HuH-7 (cell line): ENCODE data around the gene CMTR1.
A peak's percentile ranks its signal among the peaks of the same experiment; 100 is the strongest.

Source experiments
- DNase-seq: peaks from one replicate; pipeline ENCODE4 v3.0.0; 2011; ENCODE audit warnings: low spot score

Gene CMTR1

DNA sequence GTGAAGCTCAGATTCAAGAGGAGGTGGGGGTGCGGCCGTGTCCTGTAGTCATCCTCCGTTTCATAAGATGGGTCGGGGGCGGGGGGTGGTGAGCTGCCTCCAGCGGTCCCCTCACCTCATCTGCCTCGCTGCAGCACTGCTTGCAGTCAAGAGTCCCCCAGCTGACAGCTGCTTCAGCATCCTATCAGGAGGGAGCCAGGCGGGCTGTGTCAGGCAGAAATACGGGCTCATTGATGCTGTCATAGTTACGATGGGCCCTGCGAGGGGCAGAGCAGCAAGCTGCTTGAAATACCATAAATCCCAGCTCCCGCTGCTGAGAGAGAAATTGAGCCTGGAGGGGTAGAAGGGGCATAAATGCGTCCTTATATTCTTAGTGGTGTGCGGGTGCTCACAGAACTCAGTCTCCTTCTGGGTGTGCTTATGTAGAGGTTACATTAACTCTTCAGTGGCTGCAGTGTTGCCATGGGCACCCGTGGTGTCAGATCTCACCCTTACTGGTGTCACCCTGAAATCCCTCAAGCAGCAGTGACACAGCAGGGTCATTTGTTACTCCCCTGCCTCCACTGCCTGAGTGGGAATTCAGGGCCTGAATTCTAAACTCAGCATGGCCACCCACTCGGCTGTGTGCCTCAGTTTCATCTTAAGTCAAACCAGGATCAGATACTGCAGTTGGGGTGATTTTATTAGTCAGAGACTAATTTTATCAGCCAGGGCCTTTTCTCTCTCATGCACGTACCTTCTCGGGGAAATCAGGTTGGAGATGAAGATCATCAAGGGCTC is 44.8 kb downstream of the CMTR1 start:
- DNase-seq, result no peak

DNA sequence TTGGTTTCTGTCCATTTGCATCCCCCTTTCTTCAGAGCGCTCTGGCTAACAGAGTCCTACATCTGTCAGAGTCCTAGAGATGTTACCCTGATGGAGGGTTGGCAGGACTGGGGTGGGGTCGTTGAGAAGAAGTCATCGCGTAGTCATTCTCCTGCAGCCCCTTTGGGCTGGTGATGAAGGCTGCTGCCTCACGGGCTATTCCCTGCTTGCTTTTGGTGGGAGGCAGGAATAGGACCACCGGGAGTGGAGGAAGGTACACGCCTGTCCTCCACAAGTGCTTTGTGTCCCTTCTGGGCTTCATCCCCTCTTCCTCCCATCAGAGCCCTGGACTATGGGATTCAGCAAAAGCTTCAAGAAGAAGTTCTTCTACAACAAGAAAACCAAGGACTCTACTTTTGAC is 45.8 kb downstream of the CMTR1 start:
- DNase-seq, result no peak

DNA sequence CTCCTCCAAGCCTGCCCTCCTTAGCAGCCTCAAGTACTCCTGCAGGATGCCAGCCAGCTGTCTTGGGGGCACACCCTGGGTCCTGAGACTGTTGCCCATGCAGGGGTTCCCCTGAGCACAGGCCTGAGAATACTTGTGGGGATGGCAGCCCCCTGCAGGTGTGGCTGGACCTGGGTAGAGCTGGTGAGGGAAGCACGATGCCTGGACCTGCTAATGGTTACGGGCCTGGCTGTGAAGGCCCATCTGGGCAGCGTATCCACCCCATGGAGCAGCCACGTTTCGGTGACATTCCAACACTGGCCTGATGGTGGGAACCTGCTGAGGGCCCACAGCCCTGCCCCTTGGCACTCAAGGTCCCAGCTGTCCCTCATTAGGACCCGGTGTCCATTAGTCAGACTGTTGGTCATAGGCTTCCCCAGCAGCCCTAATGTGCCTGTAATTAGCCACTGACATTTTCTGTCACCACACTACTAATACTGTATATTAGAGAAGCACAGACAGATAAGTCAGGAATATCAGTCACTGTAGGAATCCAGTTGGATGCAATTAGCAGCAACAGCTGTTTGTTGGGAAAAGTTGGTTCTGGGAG is 46.3 kb downstream of the CMTR1 start:
- DNase-seq, result no peak

DNA sequence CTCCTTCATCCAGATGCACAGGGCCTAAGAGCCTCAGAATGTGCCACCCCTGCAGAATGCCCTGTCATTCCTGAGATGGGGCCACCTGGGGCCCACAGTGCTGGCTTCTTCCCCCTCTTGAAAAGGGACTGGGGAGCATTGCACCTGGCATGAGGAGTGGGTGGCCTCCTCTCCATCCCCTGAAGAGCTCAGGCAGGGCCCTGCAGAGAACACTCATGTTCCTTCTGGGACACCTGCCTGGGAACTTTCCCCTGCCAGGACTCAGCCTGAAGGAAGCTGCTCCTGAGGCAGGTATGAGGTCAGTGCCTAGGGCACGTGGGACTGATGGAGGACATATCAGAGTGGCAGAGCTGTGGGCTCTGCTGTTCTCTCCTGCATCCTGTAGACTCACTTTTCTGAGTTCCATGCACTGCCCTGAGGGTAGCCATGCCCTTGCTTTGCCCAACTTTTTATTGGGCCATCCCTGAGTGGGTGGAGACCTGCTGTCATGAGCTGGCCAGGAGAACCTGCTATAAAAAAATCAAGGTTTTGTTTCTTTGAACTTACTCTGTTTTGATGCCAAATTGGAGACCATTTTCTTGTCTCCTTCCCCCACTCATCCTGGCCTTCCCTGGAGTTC is 47.2 kb downstream of the CMTR1 start:
- DNase-seq, result no peak

DNA sequence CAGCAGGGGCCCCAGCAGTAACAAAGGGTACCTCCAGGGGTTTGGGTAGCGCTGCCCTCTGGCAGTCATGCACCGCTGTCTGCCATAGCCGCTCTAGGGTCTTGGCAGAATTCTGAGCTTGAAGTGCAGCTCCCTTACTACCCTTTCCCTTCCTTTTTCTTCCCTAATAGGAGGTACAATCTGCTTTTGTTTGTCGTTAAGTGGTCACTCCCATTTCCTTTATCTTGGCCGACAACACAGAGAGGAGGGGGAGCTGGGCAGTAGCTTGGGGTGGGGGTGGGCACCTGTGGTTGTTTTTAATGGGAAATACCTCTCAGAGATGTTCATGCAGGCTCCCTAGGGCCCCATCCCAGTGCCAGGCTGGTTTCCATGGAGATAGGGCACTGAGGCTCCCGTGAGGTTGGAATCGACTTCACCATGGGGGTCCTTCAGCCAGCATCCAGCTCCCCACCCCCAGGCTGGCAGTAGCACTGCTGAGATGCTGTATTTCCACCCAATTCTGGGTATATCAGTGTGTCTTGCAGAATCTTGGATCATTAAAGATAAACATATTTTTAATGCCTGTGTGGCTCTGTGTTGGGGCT is 48.0 kb downstream of the CMTR1 start:
- DNase-seq, result no peak

DNA sequence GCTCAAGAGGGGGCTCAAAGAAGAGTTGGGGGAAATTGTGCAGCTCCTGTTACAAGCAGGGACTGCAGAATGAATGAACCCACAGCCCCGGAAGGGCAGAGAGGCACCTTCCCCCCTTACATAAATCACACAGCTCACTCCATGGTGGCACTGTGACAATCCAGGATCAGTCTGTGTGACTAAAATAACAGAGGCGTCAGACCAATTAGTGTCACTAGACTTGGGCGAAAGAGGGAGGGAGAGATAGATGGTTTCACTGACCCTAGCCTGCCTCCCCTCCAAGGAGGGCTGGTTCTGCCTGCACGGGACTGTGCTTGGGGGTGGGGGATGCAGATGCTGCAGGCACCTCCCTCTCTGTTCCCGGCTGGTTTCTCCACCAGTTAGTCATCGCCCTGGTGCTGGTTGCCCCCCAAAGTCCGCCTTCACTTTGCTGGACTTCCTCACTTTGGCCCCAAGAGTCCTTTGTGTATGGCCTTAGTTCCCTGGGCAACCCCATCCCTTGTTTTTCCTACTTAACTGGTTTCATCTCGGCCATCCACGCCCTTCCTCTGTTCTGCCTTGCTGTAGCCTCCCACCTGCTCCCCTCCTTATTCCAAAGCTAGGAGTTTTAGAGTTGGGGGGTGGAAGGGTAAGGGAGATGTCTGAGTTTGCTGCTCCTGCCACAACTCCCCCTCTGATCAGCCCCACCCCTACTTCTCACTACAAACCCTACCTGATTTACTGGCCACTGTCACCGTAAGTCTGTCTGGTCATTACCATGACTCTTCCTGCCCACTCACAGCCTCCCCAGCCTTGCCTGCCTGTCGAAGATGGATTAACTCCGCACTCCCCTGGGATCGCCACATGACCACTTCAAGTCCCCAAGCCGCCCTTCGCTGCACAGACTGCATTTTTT is 48.9 kb downstream of the CMTR1 start:
- no peak for DNase-seq

DNA sequence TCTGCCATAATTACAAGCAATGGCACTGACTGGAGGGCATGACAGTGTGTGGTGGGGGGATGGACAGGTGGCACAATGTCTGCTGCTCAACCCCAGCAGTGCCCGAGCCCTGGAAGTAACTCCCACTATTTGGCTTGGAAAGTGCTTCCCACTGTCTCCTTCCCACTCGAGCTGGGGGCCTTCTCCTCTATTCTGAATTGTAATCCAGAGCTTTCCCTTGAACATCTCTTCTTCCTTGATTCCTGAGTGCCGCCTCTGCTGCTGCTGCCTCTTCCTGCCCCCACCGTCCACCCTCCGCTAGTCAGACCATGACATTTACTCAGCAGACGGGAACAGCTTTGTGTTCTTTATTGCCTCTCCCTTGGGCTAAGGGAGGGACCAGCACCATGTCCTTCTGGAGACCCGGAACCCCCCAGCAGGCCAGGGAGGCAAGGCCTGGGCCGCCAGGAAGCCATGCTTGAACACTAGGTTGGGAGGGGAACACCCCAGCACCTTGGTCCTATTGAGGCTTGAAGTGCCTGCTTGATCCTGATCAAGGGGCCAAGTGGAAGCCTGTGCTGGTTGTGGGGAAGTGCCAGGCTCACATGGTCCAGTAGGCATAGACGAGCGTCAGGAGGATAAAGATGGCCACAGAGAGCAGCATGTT is 49.7 kb downstream of the CMTR1 start:
- no peak for DNase-seq

DNA sequence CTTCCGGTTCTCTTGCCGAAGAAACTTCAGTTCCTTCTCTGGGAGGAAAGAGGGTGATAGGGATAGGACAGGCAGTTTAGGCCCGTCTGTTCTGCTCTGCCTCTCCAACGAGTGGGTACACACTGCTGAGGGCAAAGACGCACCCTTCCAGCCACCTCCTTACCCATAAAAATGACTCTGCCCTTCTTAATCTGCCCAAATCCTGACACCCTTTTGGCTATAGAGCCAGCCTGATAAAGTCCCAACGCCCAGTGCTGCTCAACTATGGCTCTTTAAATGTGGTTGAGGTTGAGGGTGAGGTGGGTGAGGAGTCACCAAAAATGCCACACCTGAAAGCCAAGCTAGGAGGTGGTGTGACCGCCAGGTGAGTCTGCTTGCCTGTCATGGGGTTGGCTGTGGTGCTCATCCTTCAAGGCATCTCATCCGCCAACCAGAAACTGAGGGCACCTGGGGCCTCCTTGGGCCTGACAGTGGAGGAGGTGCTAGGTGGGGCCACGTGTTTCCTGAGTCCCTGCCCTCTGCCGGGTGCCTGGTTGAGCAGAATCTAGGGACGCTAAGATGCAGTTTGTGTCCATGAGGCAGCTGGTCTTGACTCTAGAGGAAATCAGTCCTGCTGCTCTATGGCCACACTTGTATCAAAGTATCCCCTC is 50.4 kb downstream of the CMTR1 start:
- DNase-seq, result no peak

DNA sequence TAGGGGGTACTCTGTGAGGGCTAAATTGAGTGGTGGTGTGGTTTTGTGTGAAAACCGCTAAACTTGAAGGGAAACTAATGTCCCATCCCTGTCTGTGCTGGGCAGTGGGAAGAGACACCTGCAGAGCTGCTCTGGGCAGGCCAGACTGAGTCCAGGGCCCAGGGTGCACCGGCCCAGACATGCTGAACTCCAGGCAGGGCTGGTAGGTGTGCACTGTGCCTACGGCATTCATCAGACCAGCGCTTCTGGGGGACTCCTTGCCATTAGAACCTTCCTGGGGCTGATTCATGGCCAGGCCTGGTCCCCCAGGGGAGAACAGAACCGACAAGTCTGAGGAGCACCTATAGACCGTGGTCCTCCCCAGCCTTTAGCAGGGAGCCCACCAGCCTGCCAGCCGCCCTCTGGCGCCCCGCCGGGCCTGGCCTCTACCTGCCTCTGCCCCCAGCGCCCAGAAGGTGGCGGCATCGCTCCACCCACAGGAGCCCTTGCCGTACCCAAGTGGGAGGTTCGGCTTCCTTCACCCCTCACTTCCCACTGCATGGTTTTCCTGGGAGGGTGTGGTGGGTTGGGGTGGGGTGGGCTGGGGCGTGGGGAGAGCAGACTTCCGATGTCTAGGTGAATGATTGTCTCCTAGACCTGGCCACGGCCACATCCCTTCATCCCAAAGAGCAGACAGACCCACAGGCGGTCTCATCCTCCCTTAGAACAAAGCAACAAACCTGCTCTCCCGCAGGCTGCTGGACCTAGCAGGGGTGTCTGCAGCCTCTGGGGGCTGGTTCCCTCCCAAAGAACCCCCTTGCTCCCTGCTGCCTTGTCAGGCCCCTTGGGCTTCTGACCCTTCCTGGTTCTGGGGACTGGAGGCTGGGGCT is 51.1 kb downstream of the CMTR1 start:
- DNase-seq, result peak; percentile 72

DNA sequence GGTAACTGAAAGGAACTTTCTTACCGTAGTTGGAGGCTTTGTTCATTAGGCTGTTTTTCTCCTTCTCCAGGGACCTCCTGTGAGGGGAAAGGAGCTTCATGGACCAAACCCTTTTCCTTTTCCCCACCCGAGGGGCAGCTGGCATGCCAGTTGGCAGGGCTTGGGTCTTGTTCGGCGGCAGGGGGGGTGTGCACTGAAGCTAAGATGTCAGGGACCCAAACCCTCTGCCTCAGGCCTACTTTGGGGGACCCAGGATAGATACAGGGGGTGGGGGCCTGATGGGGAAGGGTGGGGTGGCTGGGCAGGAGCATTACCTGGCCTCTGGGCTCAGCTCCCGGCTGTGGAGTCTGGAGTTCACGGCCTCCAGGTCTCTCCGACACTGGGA is 51.8 kb downstream of the CMTR1 start:
- no peak for DNase-seq

DNA sequence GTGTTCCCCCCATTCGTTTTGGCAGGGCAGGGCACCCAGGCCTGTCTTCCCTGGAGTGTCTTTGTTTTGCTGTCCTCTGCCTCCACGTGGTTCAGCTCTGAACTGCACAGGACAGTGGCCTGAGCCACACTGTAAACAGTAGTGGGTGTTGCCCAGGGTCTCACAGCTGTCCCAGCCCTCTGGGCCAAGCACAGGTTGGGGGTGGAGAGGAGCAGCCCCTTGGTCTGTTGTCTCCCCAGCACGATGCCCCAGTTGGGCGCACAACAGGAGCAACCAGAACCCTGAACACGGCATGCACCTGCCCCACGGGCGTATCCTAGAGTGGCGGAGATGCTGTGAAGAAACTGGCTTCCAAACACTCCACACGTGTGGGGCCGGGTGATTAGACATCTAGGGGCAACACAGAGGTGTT is 52.3 kb downstream of the CMTR1 start:
- DNase-seq, result peak; percentile 27

DNA sequence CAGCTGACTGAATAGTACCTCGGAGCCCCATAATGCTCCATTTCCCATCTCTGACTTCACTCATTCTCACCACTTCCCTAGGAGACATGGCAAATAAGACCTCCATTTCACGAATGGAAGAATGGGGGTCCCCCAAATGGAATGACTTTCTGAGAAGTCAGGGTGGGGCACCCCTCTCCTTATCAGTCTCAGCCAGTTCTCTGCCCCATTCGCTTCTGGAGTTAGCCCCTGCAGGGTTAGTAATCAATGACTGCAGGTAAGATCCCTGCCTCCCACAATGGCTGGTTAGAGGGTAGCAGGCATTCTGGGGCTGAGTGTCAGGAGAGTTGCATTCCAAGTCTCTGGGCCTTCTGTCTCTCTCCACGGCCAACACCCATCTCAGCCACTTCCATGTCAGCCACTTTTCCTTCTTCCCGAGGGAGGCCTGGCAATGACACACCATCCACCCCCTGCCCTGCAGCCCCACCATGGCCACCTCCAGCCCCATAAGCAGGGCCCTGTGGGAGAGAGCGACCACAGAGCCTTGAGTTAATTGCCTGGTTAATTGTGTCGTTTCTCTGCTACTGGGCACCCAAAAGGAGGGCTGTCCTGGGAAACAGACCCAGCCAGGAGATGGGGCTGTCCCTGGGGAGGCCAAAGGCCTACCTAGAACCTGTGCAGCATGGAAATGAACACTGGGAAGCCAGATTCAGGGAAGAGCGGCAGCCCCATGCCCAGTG is 53.3 kb downstream of the CMTR1 start:
- DNase-seq, result no peak

DNA sequence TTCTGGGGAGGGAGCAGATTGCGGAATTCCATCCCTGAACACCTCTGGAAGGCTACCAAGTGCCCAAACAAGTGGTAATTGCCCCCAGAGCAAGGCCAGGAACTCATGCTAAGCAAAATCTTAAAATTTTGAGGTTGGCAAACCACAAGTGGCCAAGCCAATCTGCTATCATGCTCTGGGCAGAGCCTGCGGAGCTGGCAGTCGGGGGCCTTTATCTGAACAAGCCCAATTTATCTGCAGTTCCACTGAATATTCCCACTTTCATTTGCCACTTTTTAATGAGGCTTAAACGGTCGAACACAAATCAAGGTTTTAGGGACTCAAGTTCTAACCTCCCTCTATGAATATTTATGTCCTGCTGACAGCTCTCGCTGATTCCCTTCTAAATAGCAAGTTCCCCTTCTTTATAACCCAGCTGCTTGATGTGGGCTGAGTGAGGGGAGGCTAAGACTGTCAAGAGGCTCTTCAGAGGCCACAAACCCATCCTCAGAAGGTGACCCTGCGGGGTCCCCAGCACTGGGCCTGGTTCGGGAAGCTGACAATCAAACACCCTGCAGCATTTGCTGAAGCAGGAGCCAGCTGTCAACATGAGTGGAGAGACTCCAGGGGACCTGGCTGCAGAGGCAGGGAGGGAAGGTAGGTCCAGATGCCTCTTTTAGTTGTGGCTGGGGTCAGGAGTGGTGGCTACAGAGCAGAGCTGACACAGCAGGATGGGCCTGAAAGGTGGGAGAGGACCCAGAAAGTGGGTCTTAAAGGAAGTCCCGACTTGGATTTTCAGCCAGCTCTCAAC is 54.8 kb downstream of the CMTR1 start:
- DNase-seq, result no peak

DNA sequence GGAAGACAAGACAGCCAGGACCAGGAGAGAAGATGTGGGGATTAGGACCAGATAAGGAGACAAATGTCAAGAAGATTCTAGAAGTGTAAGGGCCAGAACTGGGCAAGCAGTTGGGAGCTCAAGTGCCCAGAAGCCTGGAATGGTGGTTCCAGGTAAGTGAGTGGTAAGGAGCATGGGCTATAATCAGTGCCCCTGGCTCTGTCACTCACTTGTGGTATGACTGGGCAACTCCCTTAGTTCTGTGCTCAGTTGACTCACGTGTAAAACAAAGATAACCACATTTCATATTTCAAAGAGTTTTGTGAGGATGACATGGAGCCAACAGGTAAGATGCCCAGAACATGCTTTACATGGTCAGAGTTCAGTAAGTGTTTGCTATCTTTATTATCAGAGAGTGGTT is 55.5 kb downstream of the CMTR1 start:
- no peak for DNase-seq

DNA sequence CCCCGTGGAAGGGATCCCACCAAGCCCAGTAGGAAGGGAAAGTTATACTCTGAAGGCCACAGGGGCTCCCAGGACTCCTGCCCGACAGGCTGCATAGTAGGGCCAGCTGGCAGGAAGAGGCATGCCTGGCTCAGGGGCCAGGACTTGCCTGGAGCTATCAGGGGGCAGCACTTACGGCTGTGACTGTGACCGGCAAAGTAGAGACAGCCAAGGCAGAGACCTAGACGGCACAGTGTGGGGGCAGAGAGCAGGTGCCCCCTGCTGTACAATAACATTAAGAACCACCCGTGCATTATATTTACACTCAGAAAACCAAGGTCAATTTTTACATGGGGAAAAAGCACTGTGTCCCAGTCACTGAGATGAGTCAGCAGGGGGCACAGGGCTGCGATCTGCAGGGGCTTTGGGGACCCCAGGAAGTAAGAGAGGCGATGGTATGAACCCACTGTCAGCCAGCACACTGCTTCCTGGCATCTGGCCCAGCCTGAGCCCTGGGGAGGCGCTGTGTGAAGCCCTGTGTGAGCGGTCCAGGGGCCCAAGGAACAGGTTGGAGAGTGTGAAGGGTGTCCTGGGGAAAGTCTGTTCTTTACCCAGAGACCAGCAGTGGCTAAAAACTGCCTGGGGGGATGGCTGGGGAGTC is 56.8 kb downstream of the CMTR1 start:
- no peak for DNase-seq

DNA sequence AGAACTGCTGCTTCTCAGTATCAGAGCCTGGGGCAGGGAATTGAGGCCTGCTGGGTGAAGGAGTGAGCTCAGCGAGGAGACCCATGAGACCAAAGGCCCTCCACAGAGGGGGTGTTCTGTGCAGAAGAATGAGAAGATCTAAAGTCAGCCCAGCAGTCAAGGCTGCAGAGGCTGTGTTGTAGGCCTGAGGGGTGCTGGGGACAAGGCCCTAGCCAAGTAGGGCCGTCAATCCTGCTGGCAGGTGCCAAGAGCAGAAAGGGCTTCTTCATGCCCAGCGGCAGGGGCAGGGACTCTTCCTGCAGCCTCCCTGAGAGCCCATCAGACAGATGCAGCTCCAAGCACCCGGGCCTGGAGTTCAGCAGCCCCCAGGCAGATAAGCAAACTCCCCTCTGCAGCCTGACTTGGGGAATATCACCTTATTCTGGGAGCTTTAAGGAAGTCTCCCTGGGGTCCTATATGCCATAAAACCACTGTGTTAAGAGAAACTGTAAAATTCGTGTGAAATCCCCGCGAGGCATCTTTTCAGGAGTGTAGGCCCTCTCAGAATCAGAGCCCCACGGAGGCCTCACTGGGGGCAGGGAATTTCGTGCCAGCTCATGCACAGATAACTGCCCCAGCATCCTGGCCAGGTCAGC is 57.6 kb downstream of the CMTR1 start:
- no peak for DNase-seq

DNA sequence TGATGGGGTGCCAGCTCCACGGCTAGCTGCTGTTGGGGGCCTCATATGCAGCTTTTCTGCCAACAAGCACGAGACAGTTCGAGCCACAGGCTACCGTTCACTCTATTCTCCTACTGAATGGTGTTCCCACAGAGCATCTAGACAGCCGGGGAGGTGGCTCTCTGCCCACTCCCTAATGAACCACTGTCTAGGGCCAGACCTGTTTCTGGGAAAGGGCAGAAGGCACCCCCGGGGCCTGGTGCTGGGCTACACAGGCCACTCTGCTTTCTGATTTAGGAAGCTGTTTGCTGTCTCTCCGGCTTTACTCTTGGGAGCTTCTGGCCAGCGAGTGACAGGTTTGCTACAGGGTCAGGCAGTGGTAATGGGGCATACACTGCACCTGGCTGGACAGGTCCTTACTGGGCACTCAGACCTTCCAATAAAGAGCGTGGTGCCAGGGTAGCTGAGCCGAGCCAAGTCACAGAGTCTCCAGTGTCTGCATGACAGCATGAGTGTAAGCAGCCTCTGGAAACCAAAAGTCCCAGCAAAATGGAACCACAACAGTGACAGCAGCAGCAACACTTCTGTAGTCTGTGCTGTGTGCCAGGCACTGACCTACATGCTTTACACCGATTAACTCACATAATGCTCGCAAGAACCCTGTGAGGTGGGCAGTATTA is 58.3 kb downstream of the CMTR1 start:
- DNase-seq, result no peak
